SIG-M5 treated with dmso at 0.1 percent for 504 hours (cell line): ENCODE measurements around the gene RAPGEF5.

Experiments used
- DNase-seq: peaks from one replicate; lab custom pipeline; 2025; ENCODE audit not compliant: unreplicated experiment; lab: John Stamatoyannopoulos, UW

Gene RAPGEF5

GRCh38 chr7:22229148-22229547 lies 127.8 kb downstream of the RAPGEF5 start:
- no peak for DNase-seq

DNA sequence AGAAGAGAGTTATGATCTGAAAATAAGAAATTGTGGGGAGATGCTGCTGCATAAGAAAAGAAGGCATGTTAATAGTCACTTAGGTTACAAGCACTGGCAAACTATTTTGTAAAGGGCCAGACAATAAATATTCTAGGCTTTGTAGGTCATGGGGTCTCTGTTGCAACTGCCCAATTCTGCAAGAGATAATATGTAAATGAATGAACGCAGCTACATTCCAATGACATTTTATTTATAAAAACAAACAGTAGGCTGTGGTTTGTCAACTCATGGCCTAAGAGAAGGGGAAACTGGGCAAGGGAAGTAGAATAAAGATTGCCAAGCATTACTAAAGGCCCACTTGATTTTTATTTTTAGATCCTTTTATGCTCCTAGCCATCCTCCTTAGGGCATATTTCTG lies 133.1 kb downstream of the RAPGEF5 start:
- DNase-seq = no peak

DNA sequence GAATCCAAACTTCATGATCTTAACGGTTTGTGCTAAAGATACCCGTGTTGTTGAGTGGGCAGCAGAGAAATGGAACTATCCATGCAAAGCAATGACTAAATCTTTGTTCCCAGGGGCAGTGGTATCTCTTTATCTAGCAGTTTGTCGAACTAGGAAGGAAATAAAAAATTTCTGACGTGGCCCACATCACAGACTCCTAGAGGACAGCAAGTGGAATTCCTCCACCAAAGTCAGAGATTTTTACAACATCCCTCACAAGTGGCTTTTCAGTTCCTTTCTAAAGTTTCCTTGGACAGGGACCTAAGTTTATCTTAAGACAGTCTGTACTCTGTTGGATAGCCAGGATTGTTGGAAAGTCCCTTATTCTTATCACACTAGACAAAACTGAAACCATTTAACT lies 136.0 kb downstream of the RAPGEF5 start:
- no peak for DNase-seq

- DNase-seq = no peak
These were observed 137.0 kb downstream of the RAPGEF5 start for GRCh38 chr7:22219739-22220493.

GRCh38 chr7:22219036-22219435 lies 137.9 kb downstream of the RAPGEF5 start:
- no peak for DNase-seq

- no peak for DNase-seq
These were observed 140.0 kb downstream of the RAPGEF5 start for GRCh38 chr7:22216832-22217475.

GRCh38 chr7:22216309-22216708 lies 140.6 kb downstream of the RAPGEF5 start:
- DNase-seq = no peak

DNA sequence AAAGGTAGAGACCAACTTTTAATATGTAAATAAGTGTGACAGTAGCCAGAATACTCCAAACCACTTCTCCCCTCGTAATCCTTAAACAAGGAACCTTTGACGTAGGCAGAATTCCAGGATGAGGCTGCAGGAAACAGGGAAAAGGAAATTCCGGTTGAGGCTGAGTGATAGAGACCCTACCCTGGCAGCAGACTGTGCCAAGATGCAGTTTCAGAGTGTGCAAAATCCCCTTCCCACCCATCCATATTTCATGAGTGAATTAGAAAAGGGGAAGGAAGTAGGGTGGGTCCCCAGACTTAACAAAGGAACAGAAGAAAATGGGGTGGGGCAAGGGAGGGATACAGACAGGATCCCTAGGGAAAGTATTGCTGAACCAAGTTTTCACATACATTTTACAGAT lies 143.0 kb downstream of the RAPGEF5 start:
- DNase-seq = no peak

DNA sequence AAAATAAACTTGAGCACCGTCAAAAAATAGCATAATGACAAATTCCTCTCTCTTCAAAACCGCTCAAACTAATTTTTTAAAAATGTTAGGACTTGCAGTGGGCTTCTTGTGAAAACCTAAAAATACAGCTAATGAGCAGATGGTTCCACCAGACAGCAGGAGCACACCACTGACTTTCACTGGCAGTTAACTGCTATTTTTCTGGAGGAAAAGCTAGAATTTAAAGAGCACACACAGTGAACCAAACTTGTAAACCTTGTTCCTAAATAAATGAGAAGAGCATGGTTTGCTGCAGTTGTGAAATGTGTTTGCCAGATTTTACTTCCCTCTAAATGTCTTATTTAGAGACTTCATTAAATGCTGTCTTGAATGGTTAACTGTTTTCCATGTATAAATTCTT lies 143.9 kb downstream of the RAPGEF5 start:
- no peak for DNase-seq

- no peak for DNase-seq
These were observed 146.0 kb downstream of the RAPGEF5 start for GRCh38 chr7:22210967-22211366.

- DNase-seq = no peak
These were observed 146.6 kb downstream of the RAPGEF5 start for GRCh38 chr7:22210355-22210754.

- DNase-seq = no peak
These were observed 148.2 kb downstream of the RAPGEF5 start for GRCh38 chr7:22208799-22209198.

DNA sequence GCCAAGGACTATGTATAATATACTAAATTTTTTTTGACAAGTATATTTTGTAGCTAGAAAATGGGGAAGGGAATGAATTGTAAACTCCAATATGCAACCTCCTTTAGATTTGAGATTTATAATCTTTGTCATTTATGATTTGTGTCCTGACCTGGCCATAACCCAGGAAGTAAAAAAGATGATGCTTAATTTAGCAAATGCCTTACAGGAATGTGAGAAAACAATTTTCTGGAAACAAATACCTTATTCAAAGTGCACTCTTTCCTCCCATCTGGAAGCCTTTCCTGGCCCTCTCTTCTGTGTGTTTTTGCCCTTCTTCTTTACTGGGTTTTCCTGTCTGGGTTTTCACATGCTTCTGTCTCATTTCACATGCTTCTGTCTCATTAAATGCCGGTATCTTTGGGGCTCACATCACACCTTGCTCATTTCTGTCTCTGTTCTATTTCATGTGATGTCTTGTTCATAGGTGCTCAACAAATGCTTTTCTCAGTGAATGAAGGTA lies 149.2 kb downstream of the RAPGEF5 start:
- no peak for DNase-seq

DNA sequence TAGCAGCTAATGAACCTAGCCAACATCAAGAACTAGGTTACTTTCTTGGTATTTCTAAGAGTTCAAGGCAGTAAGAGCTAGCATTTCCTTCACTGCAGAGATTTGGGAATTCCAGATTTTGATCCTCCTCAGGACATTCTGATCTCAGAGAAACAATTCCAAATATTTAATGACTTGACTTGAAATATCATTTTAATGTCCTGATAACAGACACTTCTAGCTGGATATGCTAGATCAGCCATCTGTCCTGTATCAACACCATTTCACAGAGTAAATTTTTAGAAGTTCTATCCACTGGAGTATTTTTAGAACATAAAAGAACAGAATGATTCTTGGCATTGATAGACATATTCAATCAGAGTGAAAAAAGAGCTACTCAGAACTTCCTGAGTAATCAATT lies 151.3 kb downstream of the RAPGEF5 start:
- DNase-seq = no peak

GRCh38 chr7:22204312-22204711 lies 152.6 kb downstream of the RAPGEF5 start:
- DNase-seq = no peak

- no peak for DNase-seq
These were observed 154.8 kb downstream of the RAPGEF5 start for GRCh38 chr7:22202141-22202540.

DNA sequence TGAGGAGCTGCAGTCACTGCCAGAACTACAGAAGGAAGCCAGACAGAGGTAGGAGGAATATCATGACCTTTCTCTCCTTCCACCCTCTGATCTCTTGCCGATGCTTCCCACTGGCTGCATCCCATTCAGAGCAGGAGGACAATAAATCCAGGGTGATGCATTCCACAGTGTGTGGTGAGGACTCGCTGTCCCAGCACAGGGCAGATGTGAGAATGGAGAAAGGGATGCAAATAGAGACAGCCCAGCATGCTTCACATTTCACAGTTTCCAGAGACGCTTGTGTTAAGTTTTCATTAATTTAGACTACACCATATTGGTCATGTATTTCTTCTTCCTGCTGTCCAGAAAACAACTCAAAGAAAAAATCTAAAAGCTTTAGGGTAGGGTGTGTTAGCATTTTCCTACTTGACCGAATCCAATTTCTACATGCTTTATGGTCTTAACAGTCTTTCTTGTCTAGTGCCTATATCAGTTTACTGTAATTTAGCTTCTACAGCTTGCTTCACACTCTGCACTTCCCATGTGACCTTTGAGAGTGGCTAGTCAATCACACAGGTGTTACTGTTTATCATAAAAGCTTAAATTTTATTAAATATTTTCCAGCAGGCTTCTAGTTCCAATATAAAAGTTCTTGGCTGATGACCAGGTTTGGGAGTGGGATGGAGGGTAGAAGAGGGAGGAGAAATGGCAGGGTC lies 155.6 kb downstream of the RAPGEF5 start:
- no peak for DNase-seq

DNA sequence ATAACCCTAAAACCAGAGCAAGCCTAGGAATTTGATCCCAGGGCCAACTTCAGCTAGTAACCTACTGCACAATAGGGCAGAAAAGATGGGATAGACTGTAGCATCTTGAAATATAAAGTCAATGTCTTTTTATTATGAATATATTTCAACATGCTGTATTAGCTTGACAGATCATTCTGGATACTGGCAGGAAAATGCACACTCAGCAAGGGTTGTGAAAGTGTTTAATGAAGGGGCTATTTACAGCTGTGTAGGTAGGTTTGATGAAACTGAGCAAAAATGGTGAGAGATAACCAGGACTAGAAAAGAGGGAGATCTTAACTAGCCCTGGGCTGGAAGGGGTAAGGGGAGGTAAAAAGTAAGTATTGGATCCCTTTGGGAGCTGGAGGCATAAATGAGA lies 156.2 kb downstream of the RAPGEF5 start:
- no peak for DNase-seq

DNA sequence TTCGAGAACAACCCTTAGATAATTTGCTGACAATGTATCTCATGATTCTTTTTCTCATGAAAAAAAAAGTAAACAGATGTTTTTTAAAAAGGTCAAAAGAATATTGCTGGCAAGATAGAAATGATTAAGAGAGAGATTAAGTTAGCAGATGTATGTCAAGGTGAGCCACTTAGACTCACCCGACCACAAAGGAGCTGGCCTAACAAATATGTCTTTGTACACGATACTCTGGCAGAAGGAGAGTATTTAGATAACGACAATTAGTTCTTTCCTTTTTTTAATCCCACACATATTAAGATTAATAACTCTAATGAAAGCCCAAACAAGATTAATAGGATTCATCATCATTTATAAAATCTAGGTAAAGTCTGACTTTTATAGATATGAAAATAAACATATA lies 156.7 kb downstream of the RAPGEF5 start:
- DNase-seq = no peak

DNA sequence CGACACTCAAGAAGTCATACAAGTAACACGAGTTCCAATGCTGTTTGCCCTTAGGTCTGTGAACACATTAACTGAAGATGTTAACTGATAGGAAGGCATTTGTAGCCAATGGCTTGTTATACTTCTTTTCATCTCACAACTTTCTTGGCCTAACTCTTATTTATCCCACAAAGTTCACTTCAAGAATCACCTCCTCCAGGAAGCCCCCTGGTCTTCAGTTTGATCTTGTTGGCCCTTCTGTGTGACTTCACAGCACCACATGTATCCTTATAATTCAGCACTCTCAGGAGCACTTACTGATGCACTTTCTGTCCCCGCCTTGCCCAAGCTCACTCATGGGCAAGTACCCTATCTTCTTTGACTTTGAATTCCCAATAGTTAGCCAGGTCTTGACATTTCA lies 159.6 kb downstream of the RAPGEF5 start:
- DNase-seq = no peak

- no peak for DNase-seq
These were observed 160.5 kb downstream of the RAPGEF5 start for GRCh38 chr7:22196429-22196828.
